ENCODE data around the gene PSMB4. TPM values are rescaled to one million over a fixed set of nuclear protein-coding genes. Genes with fewer than 3 reads are reported as not detected.
"Not testable (repeated sequence)": the region's sequence is repeated elsewhere in the genome, so short reads cannot be mapped to it uniquely, and the experiment has no call there.

PSMB4 gene
- polyA plus RNA-seq, 1 experiment, result 468 TPM

DNA sequence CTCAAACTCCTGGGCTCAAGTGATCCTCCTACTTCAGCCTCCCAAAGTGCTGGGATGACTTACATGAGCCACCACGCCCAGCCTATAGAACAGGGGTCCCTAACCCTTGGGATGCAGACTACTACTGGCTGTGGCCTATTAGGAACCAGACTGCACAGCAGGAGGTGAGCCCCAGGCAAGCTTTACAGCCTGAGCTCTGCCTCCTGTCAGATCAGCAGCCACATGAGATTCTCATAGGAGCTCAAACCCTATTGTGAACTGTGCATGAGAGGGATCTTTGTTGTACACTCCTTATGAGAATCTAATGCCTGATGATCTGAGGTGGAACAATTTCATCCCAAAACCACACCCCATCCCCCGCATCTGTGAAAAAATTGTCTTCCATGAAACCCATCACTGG, 13.4 kb upstream of the PSMB4 start:
- Histone ChIP-seq H3K36me3 (ENCODE audit: control insufficient read depth, insufficient read depth, low read length) (no peaks in the 10 kb centered on the region), H3K4me3 (ENCODE audit: low read depth, low read length) (no peak overlapping the region), H3K27me3 (ENCODE audit: control insufficient read depth, insufficient read depth, low read length) (peaks cover 5% of the 10 kb centered on the region)
- ChIA-PET CTCF (interaction anchor here (0.9 kb wide), 1 partner anchor 12 kb away, joined by 3 read pairs; no protein-coding TSS in a partner anchor), POLR2A (no interaction called here)
- DNase-seq (ENCODE audit: low read depth), result no peak
- TF ChIP-seq, protein P1, sequence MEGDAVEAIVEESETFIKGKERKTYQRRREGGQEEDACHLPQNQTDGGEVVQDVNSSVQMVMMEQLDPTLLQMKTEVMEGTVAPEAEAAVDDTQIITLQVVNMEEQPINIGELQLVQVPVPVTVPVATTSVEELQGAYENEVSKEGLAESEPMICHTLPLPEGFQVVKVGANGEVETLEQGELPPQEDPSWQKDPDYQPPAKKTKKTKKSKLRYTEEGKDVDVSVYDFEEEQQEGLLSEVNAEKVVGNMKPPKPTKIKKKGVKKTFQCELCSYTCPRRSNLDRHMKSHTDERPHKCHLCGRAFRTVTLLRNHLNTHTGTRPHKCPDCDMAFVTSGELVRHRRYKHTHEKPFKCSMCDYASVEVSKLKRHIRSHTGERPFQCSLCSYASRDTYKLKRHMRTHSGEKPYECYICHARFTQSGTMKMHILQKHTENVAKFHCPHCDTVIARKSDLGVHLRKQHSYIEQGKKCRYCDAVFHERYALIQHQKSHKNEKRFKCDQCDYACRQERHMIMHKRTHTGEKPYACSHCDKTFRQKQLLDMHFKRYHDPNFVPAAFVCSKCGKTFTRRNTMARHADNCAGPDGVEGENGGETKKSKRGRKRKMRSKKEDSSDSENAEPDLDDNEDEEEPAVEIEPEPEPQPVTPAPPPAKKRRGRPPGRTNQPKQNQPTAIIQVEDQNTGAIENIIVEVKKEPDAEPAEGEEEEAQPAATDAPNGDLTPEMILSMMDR (IDR thresholded peaks at IDR 0.05; ENCODE audit: insufficient read depth, low read depth, low read length), result no peak

DNA sequence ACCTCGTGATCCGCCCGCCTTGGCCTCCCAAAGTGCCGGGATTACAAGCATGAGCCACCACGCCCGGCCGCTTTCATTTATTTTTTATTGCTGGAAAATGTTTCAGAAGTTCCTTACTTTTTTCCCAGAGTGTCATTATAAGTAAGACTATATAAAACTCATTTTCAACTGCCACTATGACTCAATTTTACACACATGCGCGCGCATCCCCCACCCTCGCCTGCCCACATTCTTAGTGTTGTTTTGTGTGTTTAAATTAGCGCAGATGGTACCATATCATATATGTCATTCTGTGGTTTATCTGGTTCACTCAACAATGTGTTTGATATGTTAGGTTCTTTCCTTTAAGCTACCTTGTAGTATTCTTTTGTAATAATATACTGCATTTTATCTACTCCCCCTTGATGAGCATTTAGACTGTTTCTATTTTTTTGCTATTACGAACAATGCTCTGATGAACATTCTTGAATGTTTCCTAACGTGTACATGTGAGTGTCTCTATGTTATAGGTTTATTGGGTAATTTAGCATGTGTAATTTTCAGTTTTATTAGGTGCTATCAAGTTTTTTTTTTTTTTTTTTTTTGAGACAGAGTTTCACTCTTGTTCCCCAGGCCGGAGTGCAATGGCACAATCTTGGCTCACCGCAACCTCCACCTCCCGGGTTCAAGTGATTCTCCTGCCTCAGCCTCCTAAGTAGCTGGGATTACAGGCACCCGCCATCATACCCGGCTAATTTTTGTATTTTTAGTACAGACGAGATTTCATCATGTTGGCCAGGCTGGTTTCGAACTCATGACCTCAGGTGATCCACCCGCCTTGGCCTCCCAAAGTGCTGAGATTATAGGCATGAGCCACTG, 8.9 kb upstream of the PSMB4 start:
- H3K27me3 ChIP-seq (ENCODE audit: control insufficient read depth, insufficient read depth, low read length); H3K36me3 ChIP-seq (ENCODE audit: control insufficient read depth, insufficient read depth, low read length); POLR2A ChIA-PET; H3K4me3 ChIP-seq (ENCODE audit: low read depth, low read length); DNase-seq (ENCODE audit: low read depth): not testable (repeated sequence)
- CTCF ChIA-PET, result interaction anchor here (0.7 kb wide), 1 partner anchor 68 kb away, joined by 3 read pairs; no protein-coding TSS in a partner anchor

DNA sequence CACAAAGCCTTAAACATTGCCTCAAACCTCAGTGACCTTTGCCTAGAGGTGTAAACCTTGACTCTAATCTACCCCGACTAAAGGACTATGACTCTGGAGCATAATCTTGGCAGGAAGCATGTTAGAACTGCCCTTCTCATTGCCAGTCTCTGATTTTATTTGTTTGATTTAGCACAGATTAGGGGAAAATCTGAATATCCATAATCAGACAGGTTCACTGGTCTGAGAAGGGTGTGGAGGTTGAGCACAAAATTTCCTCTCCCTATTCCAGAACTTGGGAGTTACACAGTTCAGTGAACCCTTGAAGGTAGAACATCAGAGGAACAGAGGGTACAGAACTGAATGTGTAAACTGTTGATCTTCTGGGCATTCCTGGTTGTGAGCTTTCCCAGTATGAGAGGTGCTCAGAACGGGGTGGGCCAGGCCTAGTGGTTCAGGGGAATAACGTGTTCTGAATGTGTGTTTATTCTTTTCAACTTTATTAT, 8.3 kb upstream of the PSMB4 start:
- TF ChIP-seq, protein P1 (IDR thresholded peaks at IDR 0.05; ENCODE audit: insufficient read depth, low read depth, low read length), result no peak
- no peaks in the 10 kb centered on the region for H3K36me3 ChIP-seq (ENCODE audit: control insufficient read depth, insufficient read depth, low read length)
- DNase-seq (ENCODE audit: low read depth), result no peak
- no peak overlapping the region for H3K4me3 ChIP-seq (ENCODE audit: low read depth, low read length)
- H3K27me3 ChIP-seq (ENCODE audit: control insufficient read depth, insufficient read depth, low read length), result peaks cover 1% of the 10 kb centered on the region; the same call in 1 of the 2 replicates
- POLR2A ChIA-PET, result no interaction called here
- CTCF ChIA-PET, result interaction anchor here (0.7 kb wide), 1 partner anchor 68 kb away, joined by 3 read pairs; no protein-coding TSS in a partner anchor

DNA sequence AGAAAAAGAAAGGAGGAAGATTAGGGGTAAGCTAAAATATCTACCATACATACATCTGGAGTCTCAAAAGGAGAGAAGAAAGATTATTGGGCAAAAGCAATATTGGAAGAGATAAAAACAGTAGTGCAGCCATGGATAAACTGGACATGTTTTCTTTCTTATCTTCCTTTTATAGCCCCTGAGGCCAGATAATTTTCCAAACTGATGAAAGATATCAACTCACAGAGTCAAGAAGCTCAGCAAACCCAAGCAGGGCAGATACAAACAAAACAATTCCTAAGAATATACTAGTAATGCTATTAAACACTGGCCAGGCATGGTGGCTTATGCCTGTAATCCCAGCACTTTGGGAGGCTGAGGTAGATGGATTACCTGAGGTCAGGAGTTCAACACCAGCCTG, 5.8 kb upstream of the PSMB4 start:
- Histone ChIP-seq H3K36me3 (ENCODE audit: control insufficient read depth, insufficient read depth, low read length) (no peaks in the 10 kb centered on the region), H3K27me3 (ENCODE audit: control insufficient read depth, insufficient read depth, low read length) (peaks cover 1% of the 10 kb centered on the region; the same call in 1 of the 2 replicates), H3K4me3 (ENCODE audit: low read depth, low read length) (no peak overlapping the region)
- CTCF ChIA-PET, result no interaction called here
- TF ChIP-seq, protein P1 (IDR thresholded peaks at IDR 0.05; ENCODE audit: insufficient read depth, low read depth, low read length), result no peak
- POLR2A ChIA-PET, result no interaction called here
- DNase-seq (ENCODE audit: low read depth), result no peak

DNA sequence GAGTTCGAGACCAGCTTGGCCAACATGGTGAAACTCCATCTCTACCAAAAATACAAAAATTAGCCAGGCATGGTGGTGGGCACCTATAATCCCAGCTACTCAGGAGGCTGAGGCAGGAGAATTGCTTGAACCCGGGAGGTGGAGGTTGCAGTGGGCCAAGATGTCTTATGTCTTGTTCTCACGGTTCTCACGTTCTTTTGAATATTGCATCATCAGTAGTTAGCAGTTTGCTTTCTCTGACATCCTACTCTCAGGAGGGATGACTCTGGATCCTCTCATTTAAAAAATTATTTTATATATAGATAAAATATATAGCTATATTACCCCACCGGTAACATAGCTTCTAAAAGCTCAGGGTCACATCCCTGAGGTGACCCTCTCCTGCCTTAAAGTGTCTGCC, 3.1 kb upstream of the PSMB4 start:
- CTCF ChIA-PET, result interaction anchor here (0.6 to 1.5 kb wide), 5 partner anchors 14 to 97 kb away, joined by 3 to 7 read pairs (median 4); partner anchors contain the start of gene PI4KB
- H3K4me3 ChIP-seq (ENCODE audit: low read depth, low read length); POLR2A ChIA-PET; H3K27me3 ChIP-seq (ENCODE audit: control insufficient read depth, insufficient read depth, low read length); DNase-seq (ENCODE audit: low read depth); H3K36me3 ChIP-seq (ENCODE audit: control insufficient read depth, insufficient read depth, low read length): not testable (repeated sequence)

DNA sequence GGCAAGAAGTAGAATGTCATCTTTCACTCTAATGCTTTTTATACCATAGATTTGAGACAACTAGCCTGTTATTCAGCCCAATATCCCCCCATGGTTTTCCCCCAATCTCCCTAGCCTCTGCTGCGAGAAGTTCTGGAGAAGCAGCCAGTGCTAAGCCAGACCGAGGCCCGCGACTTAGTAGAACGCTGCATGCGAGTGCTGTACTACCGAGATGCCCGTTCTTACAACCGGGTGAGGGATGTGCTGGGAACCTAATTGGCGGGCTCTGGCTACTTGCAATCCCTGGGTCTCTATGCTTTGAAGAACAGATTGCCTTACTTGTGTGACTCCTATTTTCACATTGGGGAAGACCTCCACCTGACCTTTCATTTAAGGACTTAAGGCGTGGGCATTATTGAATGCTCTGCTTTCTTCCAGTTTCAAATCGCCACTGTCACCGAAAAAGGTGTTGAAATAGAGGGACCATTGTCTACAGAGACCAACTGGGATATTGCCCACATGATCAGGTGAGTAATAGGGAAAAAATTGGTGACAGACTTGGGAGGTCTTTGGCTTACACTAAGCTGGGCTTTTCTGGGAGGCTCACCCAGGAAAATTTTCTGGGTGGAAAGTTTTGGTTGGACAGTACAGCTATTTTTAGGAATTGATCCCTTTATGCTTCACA, 1.9 kb downstream of the PSMB4 start:
- Histone ChIP-seq H3K36me3 (ENCODE audit: control insufficient read depth, insufficient read depth, low read length) (peaks cover 29% of the 10 kb centered on the region), H3K27me3 (ENCODE audit: control insufficient read depth, insufficient read depth, low read length) (no peaks in the 10 kb centered on the region), H3K4me3 (ENCODE audit: low read depth, low read length) (no peak overlapping the region)
- TF ChIP-seq, protein P1 (IDR thresholded peaks at IDR 0.05; ENCODE audit: insufficient read depth, low read depth, low read length), result no peak
- CTCF ChIA-PET, result no interaction called here
- POLR2A ChIA-PET, result interaction anchor here (0.6 to 0.7 kb wide), 2 partner anchors 33 to 34 kb away, joined by 3 to 13 read pairs; no protein-coding TSS in a partner anchor
- DNase-seq (ENCODE audit: low read depth), result no peak
